Activated T-cell treated with anti-CD3 and anti-CD28 coated beads, Interleukin-2, amount 50 U/mL, for 4 hours (primary cell): ENCODE measurements around the gene CPA1. TPM values are rescaled to one million over a fixed set of nuclear protein-coding genes. Genes with fewer than 3 reads are reported as not detected.
A peak's percentile ranks its signal among the peaks of the same experiment; 100 is the strongest.

Experiments
- ATAC-seq, 2 donors: fragments of 200-7000 bp; cut with Tn5 transposase; one replicate each; pipeline ENCODE4 v1.10.0; 2021
- DNase-seq: peaks from one replicate; pipeline ENCODE4 v3.0.0-alpha.2; 2020
- H3K27me3 Mint-ChIP-seq: one replicate; pipeline ENCODE4 v1.8.0; 2021; ENCODE audit warnings: low read depth, mixed read lengths
- H3K36me3 Mint-ChIP-seq: one replicate; pipeline ENCODE4 v1.8.0; 2022; ENCODE audit warnings: mixed read lengths; ENCODE audit not compliant: insufficient read depth
- H3K4me1 Mint-ChIP-seq: one replicate; pipeline ENCODE4 v1.8.0; 2021; ENCODE audit warnings: low read depth, mixed read lengths
- H3K4me3 Mint-ChIP-seq: one replicate; pipeline ENCODE4 v1.8.0; 2021; ENCODE audit warnings: mild to moderate bottlenecking, moderate library complexity, mixed read lengths
- H3K9me3 Mint-ChIP-seq: one replicate; pipeline ENCODE4 v1.8.0; 2021; ENCODE audit warnings: mixed read lengths
- total RNA-seq, 3 donors: library from RNA; stranded (reverse); gene quantifications; one replicate each; pipeline ENCODE4 v1.2.1, GENCODE V29; 2021

CPA1 gene
- total RNA-seq, 3 donors from 2014 or later: 4.9 to 11.6 (median 7.4) TPM

DNA sequence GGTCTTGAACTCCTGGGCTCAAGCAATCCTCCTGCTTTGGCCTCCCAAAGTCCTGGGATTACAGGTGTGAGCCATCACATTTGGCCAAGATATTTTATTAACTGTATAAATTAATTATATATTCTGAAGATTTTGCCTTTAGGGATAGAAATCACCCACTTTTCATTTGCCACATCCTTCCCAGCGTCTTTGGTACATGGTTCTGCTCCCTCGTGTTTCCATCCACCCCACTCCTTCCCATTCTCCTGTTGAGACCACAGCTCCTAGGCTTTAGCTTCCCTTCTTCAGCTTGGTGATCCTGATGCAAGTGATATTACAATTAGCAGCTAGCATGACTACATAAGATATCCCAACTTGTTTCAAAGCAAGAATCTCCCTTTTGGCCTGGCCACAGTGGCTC is 8.4 kb downstream of the CPA1 start:
- H3K4me3 Mint-ChIP-seq: no peak overlapping the region
- peaks cover 1% of the 10 kb centered on the region for H3K36me3 Mint-ChIP-seq
- ATAC-seq (no peak), DNase-seq (no peak)
- H3K4me1 Mint-ChIP-seq: peaks cover 4% of the 10 kb centered on the region
- peaks cover 3% of the 10 kb centered on the region for H3K27me3 Mint-ChIP-seq
- no peaks in the 10 kb centered on the region for H3K9me3 Mint-ChIP-seq

DNA sequence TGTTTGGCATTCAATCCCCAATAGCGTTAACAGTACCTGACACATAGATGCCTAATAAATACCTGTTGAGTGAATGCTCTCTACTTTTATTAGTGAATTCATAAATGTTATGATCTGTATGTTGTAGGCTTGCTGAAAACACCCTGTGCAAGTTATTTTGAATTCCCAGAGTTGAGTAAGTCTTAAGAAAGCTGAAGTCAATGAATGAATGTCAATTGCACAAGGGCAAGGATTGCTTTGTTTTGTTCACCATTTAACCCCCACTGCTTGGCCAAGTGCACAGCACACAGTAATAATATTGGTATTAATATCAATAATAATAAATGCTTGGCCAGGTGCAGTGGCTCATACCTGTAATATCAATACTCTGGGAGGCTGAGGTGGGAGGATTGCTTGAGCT is 10.2 kb downstream of the CPA1 start:
- Mint-ChIP-seq H3K4me3 (no peak overlapping the region), H3K36me3 (peaks cover 1% of the 10 kb centered on the region), H3K27me3 (no peaks in the 10 kb centered on the region), H3K4me1 (peaks cover 16% of the 10 kb centered on the region), H3K9me3 (no peaks in the 10 kb centered on the region)
- ATAC-seq (no peak), DNase-seq (no peak)

DNA sequence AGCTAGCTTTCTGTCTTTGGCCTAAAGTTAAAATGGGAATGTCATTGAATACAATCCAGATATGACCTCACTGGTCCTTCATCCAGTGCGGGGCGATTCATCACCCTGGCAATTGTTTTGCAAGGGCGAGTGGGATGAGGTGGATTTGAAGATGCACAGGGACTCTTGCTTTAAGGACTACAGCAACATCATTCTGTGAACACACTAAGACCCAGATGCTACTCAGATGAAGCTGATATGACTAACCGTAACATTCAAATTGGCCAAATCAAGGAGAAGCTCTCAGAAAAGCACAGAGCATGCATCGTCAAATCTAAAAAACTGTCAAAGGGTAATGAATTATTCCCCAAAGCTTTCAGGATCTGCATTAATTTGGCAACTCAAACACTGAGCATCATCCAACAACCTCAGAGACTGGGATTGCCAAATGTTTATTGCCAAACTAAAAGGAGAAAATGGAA is 12.8 kb downstream of the CPA1 start:
- Mint-ChIP-seq H3K9me3 (no peaks in the 10 kb centered on the region), H3K36me3 (peaks cover 3% of the 10 kb centered on the region), H3K4me3 (no peak overlapping the region), H3K27me3 (no peaks in the 10 kb centered on the region), H3K4me1 (peaks cover 16% of the 10 kb centered on the region)
- no peak for DNase-seq
- ATAC-seq: no peak

DNA sequence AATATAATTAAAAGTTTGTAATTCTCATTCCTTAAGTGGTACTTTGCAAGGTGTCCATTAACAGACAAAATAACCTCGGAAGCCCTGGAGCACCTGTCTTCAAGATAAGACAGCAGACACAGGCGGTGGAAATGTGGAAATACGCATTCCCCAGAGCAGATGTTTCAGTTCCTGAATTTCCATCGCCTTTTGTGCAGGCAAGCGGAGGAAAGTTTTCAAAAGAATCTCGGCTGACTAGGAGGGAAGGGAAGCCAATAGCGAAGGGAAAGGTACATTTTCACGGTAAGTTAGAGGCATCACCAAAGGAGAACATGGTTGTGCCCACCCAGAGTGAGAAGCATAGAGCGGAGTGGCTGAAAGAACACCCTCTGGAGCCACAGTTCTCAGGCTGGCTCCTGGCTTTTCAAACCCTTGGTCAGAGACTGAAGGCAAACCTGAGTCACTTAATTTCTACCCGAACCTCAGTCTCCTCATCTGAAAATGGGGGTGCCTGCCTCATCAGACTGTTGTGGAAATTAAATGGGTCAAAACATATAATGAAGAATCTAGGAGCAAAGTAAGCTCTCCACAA is 13.6 kb downstream of the CPA1 start:
- Mint-ChIP-seq H3K9me3 (no peaks in the 10 kb centered on the region), H3K4me1 (peaks cover 16% of the 10 kb centered on the region), H3K27me3 (no peaks in the 10 kb centered on the region), H3K4me3 (peak overlapping the region; percentile 49), H3K36me3 (peaks cover 3% of the 10 kb centered on the region)
- DNase-seq (no peak), ATAC-seq (no peak)

DNA sequence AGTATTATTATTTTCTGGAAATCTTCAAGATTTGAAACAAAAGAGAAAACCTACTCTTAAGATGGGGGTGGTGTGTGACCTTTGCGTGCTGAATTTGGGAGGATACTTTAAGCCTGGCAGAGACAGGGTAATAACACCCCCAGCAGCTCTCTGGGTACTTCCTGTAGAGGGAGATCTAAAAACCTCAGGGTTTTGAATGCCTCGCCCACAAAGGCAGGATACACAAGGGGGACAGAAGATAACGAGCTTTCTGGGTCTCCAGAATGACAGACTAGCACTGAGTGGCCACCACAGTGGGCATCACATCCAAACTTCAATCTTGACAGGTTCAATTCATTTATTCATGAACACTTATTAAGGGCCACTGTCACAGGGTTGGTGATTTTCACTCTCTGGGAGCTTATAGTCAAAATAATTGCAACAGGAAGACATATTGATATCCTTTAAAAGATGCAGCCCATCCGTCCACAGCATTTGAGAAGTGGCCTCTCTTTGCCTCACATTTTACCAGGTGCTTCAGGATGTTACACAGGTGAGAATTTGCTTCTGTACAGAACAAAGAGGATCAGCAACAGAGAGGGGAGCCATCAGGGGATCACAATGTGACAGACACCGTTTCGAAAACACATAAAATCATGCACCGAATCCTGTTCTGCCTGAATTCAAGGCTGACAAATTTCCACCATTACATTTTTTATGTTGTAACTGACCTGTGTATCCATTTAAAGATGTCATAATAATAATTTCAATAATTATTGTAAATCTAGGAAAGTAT is 14.3 kb downstream of the CPA1 start:
- Mint-ChIP-seq H3K4me1 (peaks cover 16% of the 10 kb centered on the region), H3K27me3 (no peaks in the 10 kb centered on the region), H3K36me3 (peaks cover 3% of the 10 kb centered on the region), H3K4me3 (peak overlapping the region; percentile 49), H3K9me3 (no peaks in the 10 kb centered on the region)
- no peak for DNase-seq
- peak; percentile 77 to 78 for ATAC-seq

- Mint-ChIP-seq H3K27me3 (no peaks in the 10 kb centered on the region), H3K4me3 (no peak overlapping the region), H3K9me3 (no peaks in the 10 kb centered on the region), H3K36me3 (peaks cover 10% of the 10 kb centered on the region), H3K4me1 (peaks cover 16% of the 10 kb centered on the region)
- DNase-seq (no peak), ATAC-seq (no peak)
Measured at GRCh38 chr7:130395421-130395820, 15.1 kb downstream of the CPA1 start.

DNA sequence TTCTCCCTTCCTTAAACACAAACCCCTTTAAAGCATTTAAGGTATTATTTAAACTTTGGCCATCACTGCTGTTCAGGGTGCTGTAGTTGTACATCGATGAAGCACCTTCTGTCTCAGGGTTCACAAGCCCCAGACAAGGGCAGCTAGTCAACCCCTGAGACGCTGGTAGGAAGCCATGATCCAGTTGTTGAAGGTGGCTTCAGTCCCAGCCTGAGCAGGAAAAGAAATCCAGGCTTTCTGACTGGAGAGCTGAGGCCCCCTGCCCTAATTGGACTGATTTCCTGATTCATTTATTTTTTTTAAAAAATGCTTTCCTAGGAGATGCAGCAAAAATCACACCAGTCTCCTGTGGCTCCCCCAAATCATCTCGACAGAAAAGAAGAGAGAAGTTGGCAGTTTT is 15.8 kb downstream of the CPA1 start:
- Mint-ChIP-seq H3K4me3 (no peak overlapping the region), H3K27me3 (no peaks in the 10 kb centered on the region), H3K4me1 (peaks cover 16% of the 10 kb centered on the region), H3K9me3 (no peaks in the 10 kb centered on the region), H3K36me3 (peaks cover 16% of the 10 kb centered on the region)
- DNase-seq (no peak), ATAC-seq (no peak)

- Mint-ChIP-seq H3K27me3 (no peaks in the 10 kb centered on the region), H3K9me3 (no peaks in the 10 kb centered on the region), H3K4me3 (no peak overlapping the region), H3K36me3 (peaks cover 17% of the 10 kb centered on the region), H3K4me1 (peaks cover 16% of the 10 kb centered on the region)
- no peak for DNase-seq
- ATAC-seq: no peak
Measured at GRCh38 chr7:130397051-130397757, 16.9 kb downstream of the CPA1 start.

- peaks cover 22% of the 10 kb centered on the region for H3K36me3 Mint-ChIP-seq
- DNase-seq: no peak
Measured at GRCh38 chr7:130397758-130398073, 17.4 kb downstream of the CPA1 start.

DNA sequence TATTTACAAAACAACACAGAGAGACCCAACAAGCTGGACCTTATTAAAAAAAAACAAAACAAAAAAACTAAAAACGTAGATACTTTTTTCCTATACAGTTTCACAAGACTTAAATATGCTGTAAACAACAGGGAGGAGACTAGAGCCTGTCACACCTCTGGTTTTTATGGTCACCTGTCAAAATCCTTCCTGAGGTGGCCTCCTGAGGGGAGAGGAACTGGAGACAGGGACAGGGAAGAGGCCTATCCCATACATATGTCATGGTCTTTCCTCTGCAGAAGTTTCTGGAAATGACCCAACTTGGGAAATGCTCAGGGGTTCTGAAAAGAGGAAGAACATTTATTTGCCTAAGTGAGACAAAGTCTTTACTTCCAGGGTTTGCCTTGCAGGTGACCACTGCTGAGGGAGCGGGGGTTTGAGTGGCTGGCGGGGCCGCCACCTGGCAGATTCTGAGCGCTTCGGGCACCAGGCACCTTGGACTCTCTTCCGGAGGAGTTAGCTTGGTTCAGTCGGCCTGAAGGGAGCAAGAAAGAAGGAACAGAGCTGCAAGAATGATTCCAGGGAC is 18.3 kb downstream of the CPA1 start:
- peaks cover 12% of the 10 kb centered on the region for H3K4me1 Mint-ChIP-seq
- no peak overlapping the region for H3K4me3 Mint-ChIP-seq
- H3K9me3 Mint-ChIP-seq: no peaks in the 10 kb centered on the region
- no peak for ATAC-seq
- no peaks in the 10 kb centered on the region for H3K27me3 Mint-ChIP-seq
- no peak for DNase-seq
- H3K36me3 Mint-ChIP-seq: peaks cover 24% of the 10 kb centered on the region

More at GRCh38 chr7:130397758-130398073, 17.4 kb downstream of the CPA1 start:
- Mint-ChIP-seq H3K27me3 (no peaks in the 10 kb centered on the region), H3K4me3 (no peak overlapping the region), H3K9me3 (no peaks in the 10 kb centered on the region), H3K4me1 (peaks cover 16% of the 10 kb centered on the region)
- no peak for ATAC-seq

- Mint-ChIP-seq H3K9me3 (no peaks in the 10 kb centered on the region), H3K27me3 (no peaks in the 10 kb centered on the region), H3K36me3 (peaks cover 29% of the 10 kb centered on the region), H3K4me1 (no peaks in the 10 kb centered on the region), H3K4me3 (no peak overlapping the region)
- ATAC-seq (no peak), DNase-seq (no peak)
Measured at GRCh38 chr7:130400120-130400572, 19.9 kb downstream of the CPA1 start.

GRCh38 chr7:130401101-130401500 is 20.8 kb downstream of the CPA1 start:
- Mint-ChIP-seq H3K36me3 (peaks cover 29% of the 10 kb centered on the region), H3K4me3 (no peak overlapping the region), H3K27me3 (no peaks in the 10 kb centered on the region), H3K9me3 (no peaks in the 10 kb centered on the region), H3K4me1 (no peaks in the 10 kb centered on the region)
- ATAC-seq: no peak
- DNase-seq: no peak

GRCh38 chr7:130401578-130401977 is 21.3 kb downstream of the CPA1 start:
- H3K9me3 Mint-ChIP-seq: no peaks in the 10 kb centered on the region
- H3K4me1 Mint-ChIP-seq: no peaks in the 10 kb centered on the region
- DNase-seq (no peak), ATAC-seq (no peak)
- peaks cover 29% of the 10 kb centered on the region for H3K36me3 Mint-ChIP-seq
- no peak overlapping the region for H3K4me3 Mint-ChIP-seq
- no peaks in the 10 kb centered on the region for H3K27me3 Mint-ChIP-seq

DNA sequence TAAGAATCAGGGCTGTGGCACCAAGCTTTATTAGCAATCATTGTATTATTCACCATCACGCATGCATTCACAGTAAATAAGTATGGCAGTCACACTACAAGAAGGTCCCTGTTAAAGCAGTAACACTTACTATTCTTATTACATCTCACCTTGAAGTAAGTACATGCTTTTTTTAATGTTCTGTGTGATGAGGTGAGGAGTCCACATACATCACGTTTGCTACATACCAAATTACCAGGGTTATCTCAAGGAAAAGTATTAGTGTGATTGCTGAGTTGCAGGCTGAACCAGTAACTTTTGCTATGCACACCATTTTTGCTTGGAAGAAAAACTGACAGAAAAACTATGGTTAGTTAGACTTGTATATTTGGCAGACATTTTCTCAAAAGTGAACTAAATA is 24.7 kb downstream of the CPA1 start:
- H3K4me3 Mint-ChIP-seq: no peak overlapping the region
- DNase-seq: no peak
- H3K9me3 Mint-ChIP-seq: no peaks in the 10 kb centered on the region
- no peaks in the 10 kb centered on the region for H3K27me3 Mint-ChIP-seq
- H3K36me3 Mint-ChIP-seq: peaks cover 24% of the 10 kb centered on the region
- no peak for ATAC-seq
- no peaks in the 10 kb centered on the region for H3K4me1 Mint-ChIP-seq
